OCI-LY1 (cell line): ENCODE measurements around the gene PPP1R18.

ENCODE experiments used
- H2AFZ ChIP-seq: fragments of 200-600 bp; sonication (generic), shearing (Covaris generic); 2 replicates; pipeline ENCODE4 v1.6.0; 2014; ENCODE audit warnings: antibody characterized with exemption, mild to moderate bottlenecking, low read length
- H3F3A ChIP-seq: fragments of 200-600 bp; sonication (generic), shearing (Covaris generic); 2 replicates; pipeline ENCODE4 v1.6.0; 2014; ENCODE audit warnings: mild to moderate bottlenecking, antibody characterized with exemption, low read length, moderate library complexity; ENCODE audit not compliant: insufficient read depth
- H3K27ac ChIP-seq: fragments of 200-600 bp; sonication (generic); 2 replicates; pipeline ENCODE4 v1.5.1; 2014; ENCODE audit warnings: low read length, mixed run types, mild to moderate bottlenecking, low read depth; ENCODE audit not compliant: poor library complexity, severe bottlenecking
- H3K27me3 ChIP-seq: fragments of 200-600 bp; sonication (generic); 2 replicates; pipeline ENCODE4 v1.6.0; 2014; ENCODE audit warnings: antibody characterized with exemption, mild to moderate bottlenecking, low read length, moderate library complexity; ENCODE audit not compliant: insufficient read depth
- H3K36me3 ChIP-seq: fragments of 200-600 bp; sonication (generic); 2 replicates; pipeline ENCODE4 v1.6.1; 2014; ENCODE audit warnings: mild to moderate bottlenecking, antibody characterized with exemption, low read length, moderate library complexity, mixed read lengths; ENCODE audit not compliant: insufficient read depth
- H3K4me1 ChIP-seq: fragments of 200-600 bp; sonication (generic); 2 replicates; pipeline ENCODE4 v1.5.1; 2014; ENCODE audit warnings: mild to moderate bottlenecking, low read length, moderate library complexity; ENCODE audit not compliant: insufficient read depth, severe bottlenecking
- H3K4me2 ChIP-seq: fragments of 200-600 bp; sonication (generic), shearing (Covaris generic); 2 replicates; pipeline ENCODE4 v1.6.1; 2014; ENCODE audit warnings: low read length
- H3K4me3 ChIP-seq: fragments of 200-600 bp; sonication (generic); 2 replicates; pipeline ENCODE4 v1.5.1; 2014; ENCODE audit warnings: low read length, low read depth, mild to moderate bottlenecking, mixed read lengths; ENCODE audit not compliant: poor library complexity, severe bottlenecking
- H3K79me2 ChIP-seq: fragments of 200-600 bp; shearing (Covaris generic); 2 replicates; pipeline ENCODE4 v1.6.1; 2016; ENCODE audit warnings: mixed run types, low read length, mixed read lengths; ENCODE audit not compliant: insufficient read depth
- H3K9ac ChIP-seq: fragments of 200-600 bp; sonication (generic), shearing (Covaris generic); 2 replicates; pipeline ENCODE4 v1.6.1; 2014; ENCODE audit warnings: mild to moderate bottlenecking, low read length, mixed read lengths
- H3K9me2 ChIP-seq: fragments of 200-600 bp; sonication (generic), shearing (Covaris generic); 2 replicates; pipeline ENCODE4 v1.6.1; 2014; ENCODE audit warnings: low read depth, mild to moderate bottlenecking, low read length, mixed read lengths
- H3K9me3 ChIP-seq: fragments of 200-600 bp; shearing (Covaris generic); 2 replicates; pipeline ENCODE4 v1.6.1; 2014; ENCODE audit warnings: low read length, mixed read lengths
- H4K20me1 ChIP-seq: fragments of 200-600 bp; sonication (generic), shearing (Covaris generic); 2 replicates; pipeline ENCODE4 v1.6.0; 2016; ENCODE audit warnings: mild to moderate bottlenecking, low read length; ENCODE audit not compliant: insufficient read depth
- CTCF ChIP-seq: fragments of 200-600 bp; sonication (generic), shearing (Covaris generic); IDR thresholded peaks from 2 replicates; pipeline ENCODE4 v1.5.1; 2017; ENCODE audit warnings: mild to moderate bottlenecking, antibody characterized with exemption, low read length, moderate library complexity, mixed read lengths
- EZH2 ChIP-seq: fragments of 200-600 bp; sonication (generic), shearing (Covaris generic); IDR thresholded peaks from 2 replicates; pipeline ENCODE4 v1.8.0; 2017; ENCODE audit warnings: borderline replicate concordance, mixed run types, mild to moderate bottlenecking, antibody characterized with exemption, low read length, moderate library complexity, mixed read lengths

Gene PPP1R18

GRCh38 chr6:30732237-30732943 is 45.9 kb upstream of the PPP1R18 start:
- Histone ChIP-seq H3K9me2 (no peaks in the 10 kb centered on the region), H2AFZ (no peak overlapping the region), H3K4me3 (no peak overlapping the region), H3K4me2 (no peak overlapping the region), H3K27me3 (no peaks in the 10 kb centered on the region), H3K9me3 (no peaks in the 10 kb centered on the region), H3K79me2 (no peaks in the 10 kb centered on the region), H3F3A (peaks cover 5% of the 10 kb centered on the region), H3K4me1 (peaks cover 29% of the 10 kb centered on the region), H3K27ac (no peak overlapping the region), H4K20me1 (no peaks in the 10 kb centered on the region), H3K9ac (no peak overlapping the region), H3K36me3 (peaks cover 42% of the 10 kb centered on the region; the same call in 1 of the 2 replicates)
- TF ChIP-seq EZH2 (no peak), CTCF (no peak)

- H3K9ac ChIP-seq: peak overlapping the region; percentile 70
- peaks cover 16% of the 10 kb centered on the region for H3F3A ChIP-seq
- H3K79me2 ChIP-seq: no peaks in the 10 kb centered on the region
- peak overlapping the region; percentile 77 for H3K4me2 ChIP-seq
- TF ChIP-seq CTCF (peak; percentile 90), EZH2 (no peak)
- peak overlapping the region; percentile 49 for H3K27ac ChIP-seq
- H4K20me1 ChIP-seq: no peaks in the 10 kb centered on the region
- H3K36me3 ChIP-seq: peaks cover 34% of the 10 kb centered on the region; the same call in 1 of the 2 replicates
- H3K9me3 ChIP-seq: no peaks in the 10 kb centered on the region
- H3K4me1 ChIP-seq: peaks cover 19% of the 10 kb centered on the region
- H3K4me3 ChIP-seq: peak overlapping the region; percentile 53
- H3K27me3 ChIP-seq: no peaks in the 10 kb centered on the region
- H2AFZ ChIP-seq: no peak overlapping the region
- no peaks in the 10 kb centered on the region for H3K9me2 ChIP-seq
These were observed 44.4 kb upstream of the PPP1R18 start for GRCh38 chr6:30730601-30731435.

- H3K9me3 ChIP-seq: no peaks in the 10 kb centered on the region
- peaks cover 32% of the 10 kb centered on the region for H3F3A ChIP-seq
- H3K4me1 ChIP-seq: peaks cover 28% of the 10 kb centered on the region
- no peaks in the 10 kb centered on the region for H3K27me3 ChIP-seq
- H3K79me2 ChIP-seq: peaks cover 1% of the 10 kb centered on the region; the same call in 1 of the 2 replicates
- peak overlapping the region; percentile 13 for H3K27ac ChIP-seq
- H3K9ac ChIP-seq: no peak overlapping the region
- no peaks in the 10 kb centered on the region for H4K20me1 ChIP-seq
- H3K36me3 ChIP-seq: peaks cover 51% of the 10 kb centered on the region
- H3K4me2 ChIP-seq: no peak overlapping the region
- H3K9me2 ChIP-seq: no peaks in the 10 kb centered on the region
- TF ChIP-seq CTCF (no peak), EZH2 (no peak)
- no peak overlapping the region for H2AFZ ChIP-seq
- no peak overlapping the region for H3K4me3 ChIP-seq
These were observed 41.6 kb upstream of the PPP1R18 start for GRCh38 chr6:30727920-30728553.
